SH-SY5Y (cell line): ENCODE results near the gene C6orf132.

Experiments used
- GATA2 ChIP-seq: IDR thresholded peaks from 2 replicates; pipeline ENCODE4 v1.6.1; 2011; ENCODE audit warnings: mild to moderate bottlenecking, low read depth, low read length
- GATA3 ChIP-seq: IDR thresholded peaks from 2 replicates; pipeline ENCODE4 v1.6.1; 2011; ENCODE audit warnings: low read depth, mild to moderate bottlenecking, low read length, moderate library complexity

DNA sequence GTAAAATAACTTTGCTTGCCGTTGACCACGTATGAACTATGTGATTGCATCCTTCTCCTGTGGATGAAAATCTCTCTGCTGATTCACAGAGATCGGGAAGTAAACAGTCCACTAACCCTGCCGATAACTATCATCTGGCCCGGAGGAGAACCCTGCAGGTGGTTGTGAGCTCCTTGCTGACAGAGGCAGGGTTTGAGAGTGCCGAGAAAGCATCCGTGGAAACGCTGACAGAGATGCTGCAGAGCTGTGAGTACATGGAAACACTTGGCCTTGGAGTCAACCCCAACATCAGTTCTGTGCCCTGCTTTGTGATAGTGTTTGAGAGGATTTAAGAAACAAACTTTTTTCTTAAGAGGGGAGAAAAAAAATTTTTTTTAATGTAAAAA, 91.2 kb downstream of the C6orf132 start:
- TF ChIP-seq GATA2 (no peak), GATA3 (no peak)
